ENCODE data around the gene NTPCR.

Gene NTPCR

GRCh38 chr1:233004451-233004850, 54.0 kb downstream of the NTPCR start:
- Histone ChIP-seq H3K27ac (ENCODE audit: low read depth, low read length) (no peak overlapping the region), H3K4me1 (ENCODE audit: control insufficient read depth in 5 of 5, insufficient read depth in 5 of 5, low read length in 5 of 5) (no peaks in the 10 kb centered on the region), H3K9ac (ENCODE audit: low read length in 5 of 5) (no peak overlapping the region), H3K27me3 (ENCODE audit: control insufficient read depth in 5 of 5, insufficient read depth in 4 of 5, low read length in 5 of 5) (no peaks in the 10 kb centered on the region), H3K4me3 (ENCODE audit: low read depth in 1 of 5, low read length in 5 of 5) (no peak overlapping the region), H3K9me3 (ENCODE audit: control insufficient read depth in 5 of 5, low read length in 5 of 5) (no peaks in the 10 kb centered on the region), H3K36me3 (ENCODE audit: control insufficient read depth in 5 of 5, insufficient read depth in 5 of 5, low read length in 5 of 5) (peaks cover 0 to 12% (median 8%) of the 10 kb centered on the region in 5 donors)

GRCh38 chr1:233005156-233005555, 54.7 kb downstream of the NTPCR start:
- no peaks in the 10 kb centered on the region for H3K27me3 ChIP-seq (ENCODE audit: control insufficient read depth in 5 of 5, insufficient read depth in 4 of 5, low read length in 5 of 5)
- peaks cover 0 to 5% (median 4%) of the 10 kb centered on the region in 5 donors for H3K36me3 ChIP-seq (ENCODE audit: control insufficient read depth in 5 of 5, insufficient read depth in 5 of 5, low read length in 5 of 5)
- no peaks in the 10 kb centered on the region for H3K4me1 ChIP-seq (ENCODE audit: control insufficient read depth in 5 of 5, insufficient read depth in 5 of 5, low read length in 5 of 5)
- H3K27ac ChIP-seq (ENCODE audit: low read depth, low read length), result no peak overlapping the region
- no peaks in the 10 kb centered on the region for H3K9me3 ChIP-seq (ENCODE audit: control insufficient read depth in 5 of 5, low read length in 5 of 5)
- no peak overlapping the region for H3K9ac ChIP-seq (ENCODE audit: low read length in 5 of 5)
- H3K4me3 ChIP-seq (ENCODE audit: low read depth in 1 of 5, low read length in 5 of 5), result no peak overlapping the region

GRCh38 chr1:233005703-233006102, 55.3 kb downstream of the NTPCR start:
- Histone ChIP-seq H3K4me3 (ENCODE audit: low read depth in 1 of 5, low read length in 5 of 5) (no peak overlapping the region), H3K27ac (ENCODE audit: low read depth, low read length) (no peak overlapping the region), H3K36me3 (ENCODE audit: control insufficient read depth in 5 of 5, insufficient read depth in 5 of 5, low read length in 5 of 5) (no peaks in the 10 kb centered on the region), H3K9ac (ENCODE audit: low read length in 5 of 5) (no peak overlapping the region), H3K4me1 (ENCODE audit: control insufficient read depth in 5 of 5, insufficient read depth in 5 of 5, low read length in 5 of 5) (no peaks in the 10 kb centered on the region), H3K9me3 (ENCODE audit: control insufficient read depth in 5 of 5, low read length in 5 of 5) (no peaks in the 10 kb centered on the region), H3K27me3 (ENCODE audit: control insufficient read depth in 5 of 5, insufficient read depth in 4 of 5, low read length in 5 of 5) (no peaks in the 10 kb centered on the region)

GRCh38 chr1:233006108-233006507, 55.7 kb downstream of the NTPCR start:
- no peak overlapping the region for H3K27ac ChIP-seq (ENCODE audit: low read depth, low read length)
- H3K36me3 ChIP-seq (ENCODE audit: control insufficient read depth in 5 of 5, insufficient read depth in 5 of 5, low read length in 5 of 5), result no peaks in the 10 kb centered on the region
- no peak overlapping the region for H3K9ac ChIP-seq (ENCODE audit: low read length in 5 of 5)
- no peak overlapping the region for H3K4me3 ChIP-seq (ENCODE audit: low read depth in 1 of 5, low read length in 5 of 5)
- no peaks in the 10 kb centered on the region for H3K27me3 ChIP-seq (ENCODE audit: control insufficient read depth in 5 of 5, insufficient read depth in 4 of 5, low read length in 5 of 5)
- H3K9me3 ChIP-seq (ENCODE audit: control insufficient read depth in 5 of 5, low read length in 5 of 5), result no peaks in the 10 kb centered on the region
- H3K4me1 ChIP-seq (ENCODE audit: control insufficient read depth in 5 of 5, insufficient read depth in 5 of 5, low read length in 5 of 5), result no peaks in the 10 kb centered on the region

- H3K9me3 ChIP-seq (ENCODE audit: control insufficient read depth in 5 of 5, low read length in 5 of 5), result no peaks in the 10 kb centered on the region
- H3K4me1 ChIP-seq (ENCODE audit: control insufficient read depth in 5 of 5, insufficient read depth in 5 of 5, low read length in 5 of 5), result no peaks in the 10 kb centered on the region
- H3K36me3 ChIP-seq (ENCODE audit: control insufficient read depth in 5 of 5, insufficient read depth in 5 of 5, low read length in 5 of 5), result no peaks in the 10 kb centered on the region
- no peak overlapping the region for H3K9ac ChIP-seq (ENCODE audit: low read length in 5 of 5)
- H3K4me3 ChIP-seq (ENCODE audit: low read depth in 1 of 5, low read length in 5 of 5), result no peak overlapping the region
- H3K27me3 ChIP-seq (ENCODE audit: control insufficient read depth in 5 of 5, insufficient read depth in 4 of 5, low read length in 5 of 5), result no peaks in the 10 kb centered on the region
- H3K27ac ChIP-seq (ENCODE audit: low read depth, low read length), result no peak overlapping the region
Measured at GRCh38 chr1:233006541-233006973, 56.1 kb downstream of the NTPCR start.

- no peak overlapping the region for H3K27ac ChIP-seq (ENCODE audit: low read depth, low read length)
- no peaks in the 10 kb centered on the region for H3K4me1 ChIP-seq (ENCODE audit: control insufficient read depth in 5 of 5, insufficient read depth in 5 of 5, low read length in 5 of 5)
Measured at GRCh38 chr1:233010146-233010545, 59.7 kb downstream of the NTPCR start.

GRCh38 chr1:233012021-233012420, 61.6 kb downstream of the NTPCR start:
- H3K9me3 ChIP-seq (ENCODE audit: control insufficient read depth in 5 of 5, low read length in 5 of 5), result no peaks in the 10 kb centered on the region
- H3K9ac ChIP-seq (ENCODE audit: low read length in 5 of 5), result no peak overlapping the region
- no peaks in the 10 kb centered on the region for H3K4me1 ChIP-seq (ENCODE audit: control insufficient read depth in 5 of 5, insufficient read depth in 5 of 5, low read length in 5 of 5)

More at GRCh38 chr1:233010146-233010545, 59.7 kb downstream of the NTPCR start:
- Histone ChIP-seq H3K36me3 (ENCODE audit: control insufficient read depth in 5 of 5, insufficient read depth in 5 of 5, low read length in 5 of 5) (peaks cover 0 to 6% (median 0%) of the 10 kb centered on the region in 5 donors), H3K9ac (ENCODE audit: low read length in 5 of 5) (no peak overlapping the region), H3K4me3 (ENCODE audit: low read depth in 1 of 5, low read length in 5 of 5) (no peak overlapping the region), H3K27me3 (ENCODE audit: control insufficient read depth in 5 of 5, insufficient read depth in 4 of 5, low read length in 5 of 5) (no peaks in the 10 kb centered on the region), H3K9me3 (ENCODE audit: control insufficient read depth in 5 of 5, low read length in 5 of 5) (no peaks in the 10 kb centered on the region)

GRCh38 chr1:233015965-233016364, 65.6 kb downstream of the NTPCR start:
- Histone ChIP-seq H3K9ac (ENCODE audit: low read length in 5 of 5) (no peak overlapping the region), H3K36me3 (ENCODE audit: control insufficient read depth in 5 of 5, insufficient read depth in 5 of 5, low read length in 5 of 5) (peaks cover 0 to 6% (median 0%) of the 10 kb centered on the region in 5 donors), H3K4me3 (ENCODE audit: low read depth in 1 of 5, low read length in 5 of 5) (no peak overlapping the region)

More at GRCh38 chr1:233012021-233012420, 61.6 kb downstream of the NTPCR start:
- Histone ChIP-seq H3K4me3 (ENCODE audit: low read depth in 1 of 5, low read length in 5 of 5) (no peak overlapping the region), H3K27ac (ENCODE audit: low read depth, low read length) (no peak overlapping the region), H3K36me3 (ENCODE audit: control insufficient read depth in 5 of 5, insufficient read depth in 5 of 5, low read length in 5 of 5) (peaks cover 0 to 6% (median 0%) of the 10 kb centered on the region in 5 donors), H3K27me3 (ENCODE audit: control insufficient read depth in 5 of 5, insufficient read depth in 4 of 5, low read length in 5 of 5) (no peaks in the 10 kb centered on the region)

GRCh38 chr1:233016798-233017197, 66.4 kb downstream of the NTPCR start:
- Histone ChIP-seq H3K27me3 (ENCODE audit: control insufficient read depth in 5 of 5, insufficient read depth in 4 of 5, low read length in 5 of 5) (peaks cover 0 to 6% (median 0%) of the 10 kb centered on the region in 5 donors), H3K9ac (ENCODE audit: low read length in 5 of 5) (no peak overlapping the region), H3K27ac (ENCODE audit: low read depth, low read length) (no peak overlapping the region), H3K4me3 (ENCODE audit: low read depth in 1 of 5, low read length in 5 of 5) (no peak overlapping the region), H3K4me1 (ENCODE audit: control insufficient read depth in 5 of 5, insufficient read depth in 5 of 5, low read length in 5 of 5) (peaks cover 2 to 11% (median 6%) of the 10 kb centered on the region in 5 donors), H3K9me3 (ENCODE audit: control insufficient read depth in 5 of 5, low read length in 5 of 5) (no peaks in the 10 kb centered on the region), H3K36me3 (ENCODE audit: control insufficient read depth in 5 of 5, insufficient read depth in 5 of 5, low read length in 5 of 5) (peaks cover 0 to 6% (median 0%) of the 10 kb centered on the region in 5 donors)

More at GRCh38 chr1:233015965-233016364, 65.6 kb downstream of the NTPCR start:
- H3K9me3 ChIP-seq (ENCODE audit: control insufficient read depth in 5 of 5, low read length in 5 of 5), result no peaks in the 10 kb centered on the region
- H3K27ac ChIP-seq (ENCODE audit: low read depth, low read length), result no peak overlapping the region
- peaks cover 0 to 6% (median 0%) of the 10 kb centered on the region in 5 donors for H3K27me3 ChIP-seq (ENCODE audit: control insufficient read depth in 5 of 5, insufficient read depth in 4 of 5, low read length in 5 of 5)
- peaks cover 0 to 9% (median 6%) of the 10 kb centered on the region in 5 donors for H3K4me1 ChIP-seq (ENCODE audit: control insufficient read depth in 5 of 5, insufficient read depth in 5 of 5, low read length in 5 of 5)

GRCh38 chr1:233019083-233019482, 68.7 kb downstream of the NTPCR start:
- no peak overlapping the region for H3K9ac ChIP-seq (ENCODE audit: low read length in 5 of 5)
- H3K4me1 ChIP-seq (ENCODE audit: control insufficient read depth in 5 of 5, insufficient read depth in 5 of 5, low read length in 5 of 5), result peaks cover 2 to 11% (median 6%) of the 10 kb centered on the region in 5 donors
- peaks cover 0 to 6% (median 0%) of the 10 kb centered on the region in 5 donors for H3K27me3 ChIP-seq (ENCODE audit: control insufficient read depth in 5 of 5, insufficient read depth in 4 of 5, low read length in 5 of 5)
- H3K9me3 ChIP-seq (ENCODE audit: control insufficient read depth in 5 of 5, low read length in 5 of 5), result no peaks in the 10 kb centered on the region
- H3K27ac ChIP-seq (ENCODE audit: low read depth, low read length), result no peak overlapping the region
- no peak overlapping the region for H3K4me3 ChIP-seq (ENCODE audit: low read depth in 1 of 5, low read length in 5 of 5)
- peaks cover 0 to 5% (median 0%) of the 10 kb centered on the region in 5 donors for H3K36me3 ChIP-seq (ENCODE audit: control insufficient read depth in 5 of 5, insufficient read depth in 5 of 5, low read length in 5 of 5)

Measured in subcutaneous abdominal adipose tissue (tissue), 5 donors.